Measurements from ENCODE around the gene SGCD.

DNA sequence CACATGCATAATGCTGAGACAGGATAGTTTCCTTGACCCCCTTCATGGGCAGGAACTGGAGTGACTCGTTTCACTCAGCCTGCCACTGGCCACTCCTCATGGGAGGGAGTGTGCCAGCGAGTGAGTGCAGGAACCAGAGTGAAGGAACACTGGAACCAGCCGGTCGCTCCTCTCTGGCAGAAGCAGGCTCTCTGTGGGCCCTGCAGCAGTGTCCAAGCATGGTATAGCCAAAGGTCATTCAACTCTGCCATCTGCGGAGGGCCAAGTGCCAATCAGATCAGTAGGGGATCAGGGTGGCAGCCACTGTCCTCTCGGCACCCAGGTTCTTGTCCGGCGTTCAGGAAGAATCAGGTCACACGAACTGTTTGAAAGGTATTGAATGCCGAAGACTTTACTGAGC lies 353.9 kb downstream of the SGCD start:
- no peak for TF ChIP-seq POLR2AphosphoS5 (IDR thresholded peaks at IDR 0.05; ENCODE audit: low read depth, low read length)
- TF ChIP-seq TAF1 (IDR thresholded peaks at IDR 0.05; ENCODE audit: low read depth, low read length): no peak

Data from GM12891 (cell line).